Coronary artery (tissue), 2 donors: Measurements from ENCODE around the gene MROH2A.

ENCODE experiments used
- DNase-seq: peaks from one replicate; pipeline ENCODE4 v3.0.0-alpha.2; 2017; ENCODE audit warnings: low spot score
- H3K27ac ChIP-seq, 2 donors: fragments of 200-600 bp; sonication (generic); one replicate each; pipeline ENCODE4 v1.5.1; 2016 to 2019
- H3K4me3 ChIP-seq: fragments of 200-600 bp; sonication (generic); 2 replicates; pipeline ENCODE4 v1.5.1; 2016; ENCODE audit warnings: mild to moderate bottlenecking, moderate library complexity
- TF ChIP-seq, protein P1 (sequence below): fragments of 200-600 bp; sonication (generic); IDR thresholded peaks from one replicate; pipeline ENCODE4 v1.5.1; 2019; ENCODE audit warnings: antibody characterized with exemption

MROH2A gene

DNA sequence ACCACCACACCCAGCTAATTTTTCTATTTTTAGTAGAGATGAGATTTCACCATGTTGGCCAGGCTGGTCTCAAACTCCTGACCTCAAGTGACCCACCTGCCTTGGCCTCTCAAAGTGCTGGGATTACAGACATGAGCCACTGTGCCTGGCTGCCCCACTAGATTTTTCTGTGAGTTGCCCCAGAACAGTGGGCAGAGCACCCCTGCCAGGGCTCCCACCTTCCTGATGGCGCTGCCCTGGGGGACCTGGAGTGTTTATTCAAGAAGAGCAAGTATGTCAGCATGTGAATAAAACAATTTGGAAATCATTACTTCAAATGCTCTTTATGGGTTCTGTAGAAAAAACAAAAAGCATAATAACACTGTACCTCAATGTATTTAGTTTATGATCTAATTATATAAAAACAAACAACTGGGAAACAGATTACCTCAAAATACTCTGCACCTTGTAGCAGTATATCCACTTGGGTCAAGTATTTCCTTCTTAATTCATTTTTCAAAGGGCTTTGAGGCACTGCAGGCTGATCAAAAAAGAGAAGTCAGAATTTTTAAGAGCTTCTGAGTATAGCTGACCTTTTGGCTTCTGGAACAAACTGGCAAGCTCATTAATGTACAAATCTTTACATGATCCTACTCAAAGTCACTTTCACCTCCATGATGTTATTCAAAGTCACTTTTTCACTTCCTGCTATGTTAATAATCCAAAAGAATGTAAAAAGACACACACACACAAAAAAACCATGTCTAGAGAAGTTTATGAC, 67.4 kb downstream of the MROH2A start:
- no peak for DNase-seq
- no peak overlapping the region for H3K4me3 ChIP-seq
- TF ChIP-seq, protein P1, sequence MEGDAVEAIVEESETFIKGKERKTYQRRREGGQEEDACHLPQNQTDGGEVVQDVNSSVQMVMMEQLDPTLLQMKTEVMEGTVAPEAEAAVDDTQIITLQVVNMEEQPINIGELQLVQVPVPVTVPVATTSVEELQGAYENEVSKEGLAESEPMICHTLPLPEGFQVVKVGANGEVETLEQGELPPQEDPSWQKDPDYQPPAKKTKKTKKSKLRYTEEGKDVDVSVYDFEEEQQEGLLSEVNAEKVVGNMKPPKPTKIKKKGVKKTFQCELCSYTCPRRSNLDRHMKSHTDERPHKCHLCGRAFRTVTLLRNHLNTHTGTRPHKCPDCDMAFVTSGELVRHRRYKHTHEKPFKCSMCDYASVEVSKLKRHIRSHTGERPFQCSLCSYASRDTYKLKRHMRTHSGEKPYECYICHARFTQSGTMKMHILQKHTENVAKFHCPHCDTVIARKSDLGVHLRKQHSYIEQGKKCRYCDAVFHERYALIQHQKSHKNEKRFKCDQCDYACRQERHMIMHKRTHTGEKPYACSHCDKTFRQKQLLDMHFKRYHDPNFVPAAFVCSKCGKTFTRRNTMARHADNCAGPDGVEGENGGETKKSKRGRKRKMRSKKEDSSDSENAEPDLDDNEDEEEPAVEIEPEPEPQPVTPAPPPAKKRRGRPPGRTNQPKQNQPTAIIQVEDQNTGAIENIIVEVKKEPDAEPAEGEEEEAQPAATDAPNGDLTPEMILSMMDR: no peak
- no peak overlapping the region for H3K27ac ChIP-seq

DNA sequence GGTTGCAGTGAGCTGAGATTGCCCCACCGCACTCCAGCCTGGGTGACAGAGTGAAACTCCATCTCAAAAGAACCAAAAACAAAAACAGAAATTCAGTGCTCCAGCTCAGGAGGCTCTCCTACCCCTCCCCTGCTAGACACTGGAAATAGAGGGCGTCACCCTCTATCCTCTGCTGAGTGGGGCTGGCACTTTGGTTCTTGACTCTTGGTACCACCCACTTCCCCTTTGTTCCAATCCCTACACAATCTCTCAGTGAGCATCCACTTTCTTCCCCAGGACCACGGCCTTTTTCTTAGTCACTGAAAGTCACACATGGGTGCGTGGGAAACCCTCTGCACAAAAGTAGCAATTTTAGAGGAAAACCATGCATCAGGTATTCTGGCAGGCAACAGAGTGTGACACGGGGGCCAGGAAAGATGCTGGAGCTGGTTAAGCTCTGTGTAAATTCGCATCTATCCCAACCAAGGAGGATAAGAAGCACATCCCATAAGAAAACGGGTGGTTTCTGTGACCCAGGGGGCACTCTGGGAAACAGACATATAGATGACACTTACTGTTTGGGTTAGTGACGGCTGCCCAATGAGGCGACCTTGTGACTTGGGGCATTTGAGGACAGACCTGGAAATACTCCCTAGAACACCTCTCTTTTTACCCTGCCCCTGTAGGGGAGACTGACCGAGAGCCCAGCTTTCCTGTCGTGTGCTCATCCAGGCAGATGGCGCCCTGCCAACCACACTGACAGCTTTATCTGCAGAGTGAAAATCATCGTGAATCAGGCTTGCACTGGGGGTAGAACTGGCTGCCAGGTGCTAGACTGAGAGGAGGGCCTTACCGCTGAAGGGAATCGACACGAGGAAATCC, 68.5 kb downstream of the MROH2A start:
- no peak for DNase-seq
- Histone ChIP-seq H3K27ac (no peak overlapping the region), H3K4me3 (no peak overlapping the region)
- TF ChIP-seq, protein P1: no peak

DNA sequence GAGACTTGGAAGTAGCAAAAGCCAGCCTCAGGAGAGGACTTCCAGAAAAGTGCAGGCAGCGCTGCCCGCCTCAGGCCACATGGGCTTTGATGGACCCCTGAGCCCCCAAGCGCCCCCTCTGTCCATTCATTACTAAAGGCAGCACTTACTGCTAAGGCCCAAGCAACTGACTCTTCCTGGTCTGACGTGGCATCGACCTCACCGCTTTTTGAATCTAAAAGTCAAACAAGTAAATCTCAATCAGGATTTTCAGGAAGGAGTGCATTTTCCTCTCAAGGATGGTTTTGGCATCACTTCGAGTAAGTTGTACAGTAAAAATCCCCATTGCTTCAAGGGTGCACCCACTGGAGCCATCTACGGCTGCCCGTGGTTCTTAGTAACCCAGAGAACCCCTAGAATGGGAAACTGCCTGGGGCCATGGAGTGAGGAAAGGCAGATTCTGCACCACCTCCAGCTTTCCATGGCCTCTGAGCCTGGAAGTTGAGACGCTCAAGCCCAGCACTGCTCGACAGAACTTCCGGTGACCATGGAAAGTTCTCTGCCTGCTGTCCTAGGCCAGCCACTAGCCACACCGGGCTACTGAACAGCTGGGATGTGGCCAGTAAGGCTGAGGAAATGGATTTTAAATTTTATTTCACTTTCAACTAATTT, 69.2 kb downstream of the MROH2A start:
- Histone ChIP-seq H3K27ac (no peak overlapping the region), H3K4me3 (no peak overlapping the region)
- TF ChIP-seq, protein P1: no peak
- DNase-seq: no peak

DNA sequence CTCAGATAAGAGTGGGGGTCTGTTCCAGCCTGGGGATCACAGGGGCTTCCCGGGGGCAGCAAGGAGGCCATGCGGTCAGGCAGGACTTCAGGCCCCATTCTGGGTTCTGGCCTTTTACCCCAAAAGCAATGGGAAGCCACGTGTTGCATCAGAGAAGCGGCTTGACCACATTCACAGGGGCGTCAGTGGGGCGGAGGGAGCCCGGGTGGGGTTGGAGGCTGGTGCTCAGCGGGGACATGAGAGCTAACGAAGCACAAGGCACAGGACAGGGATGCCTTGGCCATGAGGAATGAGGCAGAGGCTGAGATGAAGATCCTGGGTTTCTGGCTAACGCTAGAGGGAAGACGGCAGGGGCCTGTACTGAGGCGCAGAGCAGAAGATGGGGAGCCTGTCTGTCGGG, 70.1 kb downstream of the MROH2A start:
- TF ChIP-seq, protein P1: no peak
- DNase-seq: no peak
- Histone ChIP-seq H3K4me3 (no peak overlapping the region), H3K27ac (no peak overlapping the region)

DNA sequence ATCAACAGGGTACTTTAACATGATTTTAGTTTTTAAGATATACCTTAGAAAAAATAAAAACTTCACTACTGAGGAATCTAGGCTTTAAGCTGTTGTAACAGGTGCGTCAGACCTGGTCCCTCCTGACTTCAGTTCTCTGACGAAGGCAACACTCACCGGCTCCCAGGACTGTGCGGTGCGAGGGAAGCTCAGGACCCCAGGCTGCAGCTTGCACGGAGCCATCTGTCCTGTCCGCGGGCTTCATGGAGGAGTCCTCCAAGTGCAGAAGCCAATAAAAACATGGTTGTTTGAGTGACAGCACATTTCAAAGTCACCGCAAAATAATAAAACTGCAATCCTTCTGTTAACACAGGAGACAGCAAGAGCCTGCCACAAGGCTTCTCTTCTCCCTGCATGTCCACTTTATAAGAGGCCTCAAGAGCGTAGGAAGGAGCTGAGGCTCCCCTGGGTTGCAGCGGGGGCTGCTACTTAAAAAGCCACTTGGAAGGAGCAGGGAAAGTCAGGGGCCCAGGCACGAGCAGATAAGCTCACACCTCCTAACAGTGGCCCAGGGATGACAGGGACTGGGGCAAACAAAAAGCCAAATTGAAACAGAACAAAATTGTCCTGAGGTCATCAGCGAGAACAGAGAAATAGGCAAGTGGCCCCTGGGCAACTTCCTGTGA, 71.6 kb downstream of the MROH2A start:
- TF ChIP-seq, protein P1: no peak
- Histone ChIP-seq H3K4me3 (no peak overlapping the region), H3K27ac (no peak overlapping the region)
- no peak for DNase-seq

DNA sequence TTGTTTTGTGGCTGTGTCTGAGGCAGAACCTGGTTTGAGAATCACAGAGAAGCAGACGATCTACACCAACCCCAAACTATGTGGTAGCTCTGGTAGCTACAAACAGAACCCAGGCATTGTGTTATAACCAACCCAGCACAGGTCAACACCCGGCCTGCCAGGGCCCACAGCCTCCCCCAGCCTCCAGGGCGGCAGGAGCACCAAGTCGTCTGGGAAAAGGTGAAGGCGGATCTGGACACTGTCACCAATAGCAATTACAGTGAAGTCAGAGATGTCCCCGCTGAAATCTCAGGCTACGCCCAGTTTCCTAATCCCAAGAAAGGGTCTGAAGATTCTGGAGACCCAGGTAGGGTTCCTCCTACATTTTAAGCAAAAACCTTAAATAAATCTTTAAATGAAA, 72.6 kb downstream of the MROH2A start:
- no peak overlapping the region for H3K4me3 ChIP-seq
- no peak overlapping the region for H3K27ac ChIP-seq
- TF ChIP-seq, protein P1: no peak
- no peak for DNase-seq
